ENCODE data around the gene CYB5D1.

DNA sequence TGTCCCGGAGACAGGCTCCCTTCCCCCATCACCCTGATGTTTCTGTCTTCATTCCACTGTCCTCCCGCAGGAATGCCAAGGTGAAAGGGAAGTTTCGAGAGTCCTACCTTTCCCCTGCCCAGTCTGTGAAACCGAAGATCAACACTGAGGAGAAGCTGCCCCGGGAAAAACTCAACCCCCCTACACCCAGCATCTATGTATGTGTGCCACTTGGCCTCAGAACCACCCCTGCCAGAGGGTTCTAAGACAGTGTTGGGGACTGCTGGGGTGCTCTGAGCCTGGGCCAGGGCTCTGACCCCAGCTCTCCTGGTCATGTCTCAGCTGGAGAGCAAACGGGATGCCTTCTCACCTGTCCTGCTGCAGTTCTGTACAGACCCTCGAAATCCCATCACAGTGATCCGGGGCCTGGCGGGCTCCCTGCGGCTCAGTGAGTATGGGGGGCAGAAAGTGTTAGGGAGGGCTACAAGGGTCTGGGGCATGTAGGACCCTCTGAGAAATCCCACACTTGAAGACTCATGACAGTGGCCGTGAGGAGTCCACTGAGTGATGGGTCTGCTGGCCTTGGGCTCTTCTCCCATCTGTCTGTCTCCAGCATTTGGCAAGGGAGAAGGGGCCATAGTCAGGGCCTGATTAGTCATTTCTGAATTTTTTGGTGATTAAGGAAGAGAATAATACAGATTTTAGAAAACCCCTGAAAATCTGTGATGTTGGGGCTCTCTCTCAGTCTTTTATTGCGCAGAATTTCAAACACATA is 7.9 kb upstream of the CYB5D1 start:
- TF ChIP-seq, protein P1, sequence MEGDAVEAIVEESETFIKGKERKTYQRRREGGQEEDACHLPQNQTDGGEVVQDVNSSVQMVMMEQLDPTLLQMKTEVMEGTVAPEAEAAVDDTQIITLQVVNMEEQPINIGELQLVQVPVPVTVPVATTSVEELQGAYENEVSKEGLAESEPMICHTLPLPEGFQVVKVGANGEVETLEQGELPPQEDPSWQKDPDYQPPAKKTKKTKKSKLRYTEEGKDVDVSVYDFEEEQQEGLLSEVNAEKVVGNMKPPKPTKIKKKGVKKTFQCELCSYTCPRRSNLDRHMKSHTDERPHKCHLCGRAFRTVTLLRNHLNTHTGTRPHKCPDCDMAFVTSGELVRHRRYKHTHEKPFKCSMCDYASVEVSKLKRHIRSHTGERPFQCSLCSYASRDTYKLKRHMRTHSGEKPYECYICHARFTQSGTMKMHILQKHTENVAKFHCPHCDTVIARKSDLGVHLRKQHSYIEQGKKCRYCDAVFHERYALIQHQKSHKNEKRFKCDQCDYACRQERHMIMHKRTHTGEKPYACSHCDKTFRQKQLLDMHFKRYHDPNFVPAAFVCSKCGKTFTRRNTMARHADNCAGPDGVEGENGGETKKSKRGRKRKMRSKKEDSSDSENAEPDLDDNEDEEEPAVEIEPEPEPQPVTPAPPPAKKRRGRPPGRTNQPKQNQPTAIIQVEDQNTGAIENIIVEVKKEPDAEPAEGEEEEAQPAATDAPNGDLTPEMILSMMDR (IDR thresholded peaks at IDR 0.05; ENCODE audit: control extremely low read depth in 1 of 3, insufficient read depth in 1 of 3, low read depth in 1 of 3, low read length in 3 of 3), result no peak
- TF ChIP-seq, protein P2, sequence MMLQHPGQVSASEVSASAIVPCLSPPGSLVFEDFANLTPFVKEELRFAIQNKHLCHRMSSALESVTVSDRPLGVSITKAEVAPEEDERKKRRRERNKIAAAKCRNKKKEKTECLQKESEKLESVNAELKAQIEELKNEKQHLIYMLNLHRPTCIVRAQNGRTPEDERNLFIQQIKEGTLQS (IDR thresholded peaks at IDR 0.05; ENCODE audit: insufficient read depth, low read depth, low read length), result no peak
- no peak for TF ChIP-seq POLR2AphosphoS5 (IDR thresholded peaks at IDR 0.05; ENCODE audit: low read depth, low read length)
- TF ChIP-seq YY1 (IDR thresholded peaks at IDR 0.05; ENCODE audit: low read depth, low read length), result no peak
- TF ChIP-seq, protein P3, sequence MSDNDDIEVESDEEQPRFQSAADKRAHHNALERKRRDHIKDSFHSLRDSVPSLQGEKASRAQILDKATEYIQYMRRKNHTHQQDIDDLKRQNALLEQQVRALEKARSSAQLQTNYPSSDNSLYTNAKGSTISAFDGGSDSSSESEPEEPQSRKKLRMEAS (IDR thresholded peaks at IDR 0.05), result no peak
- no peak for TF ChIP-seq HDAC2 (IDR thresholded peaks at IDR 0.05; ENCODE audit: borderline replicate concordance in 1 of 2, low read depth in 2 of 2, low read length in 2 of 2)
- TF ChIP-seq JUN (IDR thresholded peaks at IDR 0.05; ENCODE audit: low read depth, low read length), result no peak
- no peak for TF ChIP-seq ZNF274 (IDR thresholded peaks at IDR 0.05; ENCODE audit: borderline replicate concordance, extremely low read depth, low read length)

Measured in H1 (cell line).